Epithelial cell of esophagus (primary cell): ENCODE results near the gene KRTAP19-4.
A peak's percentile ranks its signal among the peaks of the same experiment; 100 is the strongest.
"Not testable (repeated sequence)": the region's sequence is repeated elsewhere in the genome, so short reads cannot be mapped to it uniquely, and the experiment has no call there.

Source experiments
- DNase-seq: peaks from one replicate; pipeline ENCODE4 v3.0.0; 2010; ENCODE audit warnings: low read depth
- H3K4me3 ChIP-seq: 2 replicates; pipeline ENCODE4 v1.5.1; 2011; ENCODE audit warnings: mild to moderate bottlenecking, low read length, control low read depth
- TF ChIP-seq, protein P1 (sequence below): IDR thresholded peaks from 2 replicates; pipeline ENCODE4 v1.5.1; 2011; ENCODE audit warnings: low read depth, mild to moderate bottlenecking, low read length, control low read depth, inconsistent platforms; ENCODE audit not compliant: insufficient read depth; ENCODE audit errors: missing control alignments

The KRTAP19-4 gene, protein sequence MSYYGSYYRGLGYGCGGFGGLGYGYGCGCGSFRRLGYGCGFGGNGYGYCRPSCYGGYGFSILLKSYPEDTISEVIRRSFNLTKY

DNA sequence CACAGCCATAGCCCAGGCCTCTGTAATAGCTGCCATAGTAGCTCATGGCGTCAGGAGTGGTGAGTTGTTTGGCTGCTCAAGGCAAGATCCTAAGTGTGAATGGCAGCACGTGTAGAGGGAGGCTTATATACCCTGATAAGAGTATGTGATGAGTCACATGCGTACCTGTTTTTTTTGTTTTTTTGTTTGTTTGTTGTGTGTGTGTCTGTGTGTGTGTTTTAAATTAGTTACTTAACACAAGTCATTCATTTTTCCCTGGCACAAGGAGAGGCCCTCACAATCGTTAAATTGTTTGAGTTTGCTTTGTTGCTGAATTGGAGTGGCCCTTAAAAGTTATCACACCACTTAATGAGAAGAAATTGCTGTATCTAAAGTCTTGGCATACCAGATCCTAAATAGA, at the start of gene KRTAP19-4:
TSS of gene KRTAP19-4 (minus strand) at position 101 of the 400 bp plus-strand sequence. CDS start at position 46, 55 bp downstream.
- TF ChIP-seq, protein P1, sequence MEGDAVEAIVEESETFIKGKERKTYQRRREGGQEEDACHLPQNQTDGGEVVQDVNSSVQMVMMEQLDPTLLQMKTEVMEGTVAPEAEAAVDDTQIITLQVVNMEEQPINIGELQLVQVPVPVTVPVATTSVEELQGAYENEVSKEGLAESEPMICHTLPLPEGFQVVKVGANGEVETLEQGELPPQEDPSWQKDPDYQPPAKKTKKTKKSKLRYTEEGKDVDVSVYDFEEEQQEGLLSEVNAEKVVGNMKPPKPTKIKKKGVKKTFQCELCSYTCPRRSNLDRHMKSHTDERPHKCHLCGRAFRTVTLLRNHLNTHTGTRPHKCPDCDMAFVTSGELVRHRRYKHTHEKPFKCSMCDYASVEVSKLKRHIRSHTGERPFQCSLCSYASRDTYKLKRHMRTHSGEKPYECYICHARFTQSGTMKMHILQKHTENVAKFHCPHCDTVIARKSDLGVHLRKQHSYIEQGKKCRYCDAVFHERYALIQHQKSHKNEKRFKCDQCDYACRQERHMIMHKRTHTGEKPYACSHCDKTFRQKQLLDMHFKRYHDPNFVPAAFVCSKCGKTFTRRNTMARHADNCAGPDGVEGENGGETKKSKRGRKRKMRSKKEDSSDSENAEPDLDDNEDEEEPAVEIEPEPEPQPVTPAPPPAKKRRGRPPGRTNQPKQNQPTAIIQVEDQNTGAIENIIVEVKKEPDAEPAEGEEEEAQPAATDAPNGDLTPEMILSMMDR, result no peak
- DNase-seq, result no peak
- no peak within 1 kb of the TSS for H3K4me3 ChIP-seq

DNA sequence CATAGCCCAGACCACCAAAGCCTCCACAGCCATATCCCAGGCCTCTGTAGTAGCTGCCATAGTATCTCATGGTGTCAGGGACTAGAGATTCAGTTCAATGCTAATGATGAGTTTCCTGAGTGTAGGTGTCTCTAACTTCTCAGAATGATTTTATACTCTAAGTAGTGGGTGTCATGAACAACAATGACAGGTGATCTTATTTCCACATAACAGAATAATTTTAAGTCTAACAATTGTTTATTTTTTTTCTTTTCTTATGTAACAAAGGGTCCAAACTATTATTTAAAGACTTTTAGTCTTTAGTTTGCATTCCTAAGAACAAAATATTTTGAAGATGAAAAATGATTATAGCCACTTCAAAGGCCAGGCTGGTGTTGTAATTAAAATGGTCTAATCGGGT, 44.8 kb upstream of the KRTAP19-4 start, which contains the start of gene KRTAP19-6:
TSS of gene KRTAP19-6 (minus strand) at position 101 of the 400 bp plus-strand sequence. CDS start at position 70, 31 bp downstream.
- no peak for DNase-seq
- TF ChIP-seq, protein P1, result no peak
- H3K4me3 ChIP-seq, result no peak within 1 kb of the TSS

DNA sequence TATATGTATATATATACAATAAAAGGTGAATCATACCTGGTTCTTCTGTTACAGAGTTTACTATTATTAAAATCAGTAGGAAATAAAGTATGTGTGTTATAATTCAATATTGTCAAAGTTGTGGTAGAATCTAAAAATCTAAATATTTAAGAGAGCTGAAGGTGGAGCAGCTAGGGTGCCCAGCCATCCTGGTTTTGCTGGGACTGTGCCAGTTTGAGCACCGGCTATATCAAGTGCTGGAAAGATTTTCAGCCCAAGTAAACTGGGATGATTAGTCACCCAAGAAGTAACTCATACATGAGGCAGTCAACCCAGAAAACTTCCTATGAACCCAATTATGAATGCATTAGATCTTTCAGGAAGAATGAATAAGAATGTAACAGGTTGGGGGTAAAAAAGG, 21.9 kb upstream of the KRTAP19-4 start:
- H3K4me3 ChIP-seq, result no peak overlapping the region
- TF ChIP-seq, protein P1, result no peak
- DNase-seq, result peak; percentile 8

DNA sequence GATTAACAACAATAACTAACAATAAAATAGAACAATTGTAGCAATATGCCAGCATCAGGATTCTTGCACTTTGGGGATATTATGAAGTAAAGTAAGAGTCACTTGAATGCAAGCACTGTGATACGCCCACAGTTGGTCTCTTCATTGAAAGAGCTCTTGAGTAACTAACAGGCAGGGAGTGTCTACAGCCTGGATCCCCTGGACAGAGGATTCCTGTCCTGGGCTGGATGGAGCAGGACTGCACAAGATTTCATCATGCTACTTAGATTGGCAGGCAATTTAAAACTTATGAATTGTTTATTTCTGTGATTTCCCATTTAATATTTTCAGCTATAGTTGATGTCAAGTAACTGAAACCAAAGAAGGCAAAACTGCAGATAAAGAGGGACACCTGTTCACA, 18.7 kb upstream of the KRTAP19-4 start:
- H3K4me3 ChIP-seq, result no peak overlapping the region
- peak; percentile 9 for DNase-seq
- TF ChIP-seq, protein P1, result no peak

DNA sequence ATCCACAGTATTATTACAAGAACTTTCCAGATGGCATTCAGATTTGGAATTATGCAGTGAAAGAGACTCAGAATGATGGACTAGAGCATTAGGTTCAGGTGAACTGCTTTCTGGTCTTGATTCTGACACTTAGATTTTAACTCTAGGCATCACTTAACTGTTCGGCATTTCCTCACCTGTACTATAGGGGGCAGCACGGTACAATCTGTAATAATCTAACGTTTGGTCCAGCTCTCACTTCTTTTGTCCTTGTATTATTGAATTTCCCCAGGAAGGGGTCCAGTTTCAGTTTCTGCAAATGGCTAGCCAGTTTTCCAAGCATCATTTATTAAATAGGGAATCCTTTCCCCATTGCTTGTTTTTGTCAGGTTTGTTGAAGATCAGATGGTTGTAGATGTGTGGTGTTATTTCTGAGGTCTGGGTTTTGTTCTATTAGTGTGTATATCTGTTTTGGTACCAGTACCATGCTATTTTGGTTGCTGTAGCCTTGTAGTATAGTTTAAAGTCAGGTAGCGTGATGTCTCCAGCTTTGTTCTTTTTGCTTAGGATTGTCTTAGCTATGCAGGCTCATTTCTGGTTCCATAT, 8.7 kb upstream of the KRTAP19-4 start:
- TF ChIP-seq, protein P1, result peak; percentile 58
- not testable (repeated sequence) for H3K4me3 ChIP-seq
- DNase-seq, result peak; percentile 33

DNA sequence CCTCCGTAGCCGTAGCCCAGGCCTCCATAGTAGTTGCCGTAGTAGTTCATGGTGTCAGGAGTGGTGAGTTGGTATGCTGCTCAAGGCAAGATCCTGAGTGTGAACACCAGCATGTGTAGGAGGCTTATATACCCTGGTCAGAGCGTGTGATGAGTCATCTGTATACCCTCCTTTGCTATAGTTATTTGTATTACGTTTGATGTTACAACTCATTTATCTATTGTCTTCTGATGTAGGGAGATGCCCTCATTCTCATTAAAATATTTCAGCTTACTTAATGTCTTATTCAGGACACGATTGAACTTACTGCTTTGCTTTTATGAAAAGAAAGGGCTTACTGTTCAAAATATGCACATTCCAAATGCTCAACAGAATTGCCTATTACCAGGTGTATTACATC, 5.1 kb upstream of the KRTAP19-4 start, which contains the start of gene KRTAP19-5:
TSS of gene KRTAP19-5 (minus strand) at position 101 of the 400 bp plus-strand sequence. CDS start at position 50, 51 bp downstream.
- no peak within 1 kb of the TSS for H3K4me3 ChIP-seq
- no peak for DNase-seq
- TF ChIP-seq, protein P1, result no peak
